HCT116 (cell line): ENCODE measurements around the gene QKI. TPM values are rescaled to one million over a fixed set of nuclear protein-coding genes. Genes with fewer than 3 reads are reported as not detected.
"Not testable (repeated sequence)": the region's sequence is repeated elsewhere in the genome, so short reads cannot be mapped to it uniquely, and the experiment has no call there.

Source experiments
- ATAC-seq: fragments of 200-7000 bp; cut with Tn5 transposase; 2 replicates; pipeline ENCODE4 v1.9.1; 2020; ENCODE audit warnings: mild to moderate bottlenecking, moderate library complexity
- BruUV-seq: library from RNA; stranded (reverse); fragments of 400-500 nt; replicated peaks from 2 replicates; lab custom pipeline; 2021; lab: Mats Ljungman, UMichigan
- CTCF ChIA-PET: fragments of 300-600 bp; sonication (Branson Sonifier 250); formaldehyde crosslinking; loops from one replicate; lab custom pipeline; 2021; ENCODE audit warnings: antibody characterized with exemption; lab: Charles Lee
- POLR2A ChIA-PET: fragments of 300-600, 350-600 bp; sonication (Branson Sonifier 250); formaldehyde crosslinking; loops from one replicate; lab custom pipeline; 2021; ENCODE audit warnings: antibody characterized with exemption; lab: Charles Lee
- RAD21 ChIA-PET, 2 experiments: fragments of 300-600 bp; sonication (Branson Sonifier 250); formaldehyde crosslinking; loops; one replicate each; lab custom pipeline; 2023; ENCODE audit warnings: low total read pairs in 2 of 2; ENCODE audit not compliant: uncharacterized antibody in 2 of 2, unreplicated experiment in 2 of 2, low non-redundant PET in 1 of 2; lab: Charles Lee
- DNase-seq: peaks from one replicate; pipeline ENCODE4 v3.0.0-alpha.2; 2010; ENCODE audit warnings: low read depth, low spot score
- H2AFZ ChIP-seq: fragments of 200-600 bp; shearing (Covaris generic), sonication (generic); 2 replicates; pipeline ENCODE4 v1.6.1; 2017; ENCODE audit warnings: low read depth, mixed run types, mixed read lengths, antibody characterized with exemption, low read length; ENCODE audit not compliant: poor library complexity, severe bottlenecking
- H3K27ac ChIP-seq: 2 replicates; pipeline ENCODE4 v1.5.1; 2012; ENCODE audit warnings: low read depth, low read length
- H3K27me3 ChIP-seq: fragments of 200-600 bp; sonication (generic); 2 replicates; pipeline ENCODE4 v1.6.1; 2016; ENCODE audit warnings: mixed run types, low read length, mixed read lengths; ENCODE audit not compliant: insufficient read depth
- H3K36me3 ChIP-seq, 2 experiments: fragments of 200-500 bp in 1 of 2; fragments of 200-600 bp in 1 of 2; sonication (Bioruptor generic) in 1 of 2; sonication (generic) in 1 of 2; 2 replicates each; pipeline versions ENCODE4 v1.5.1 to v1.6.1; 2014 to 2016; ENCODE audit warnings: low read length in 2 of 2, inconsistent platforms in 1 of 2, mixed read lengths in 1 of 2, mixed run types in 1 of 2; ENCODE audit not compliant: insufficient read depth in 2 of 2, control insufficient read depth in 1 of 2
- H3K4me1 ChIP-seq, 2 experiments: fragments of 200-600 bp in 1 of 2; sonication (generic) in 1 of 2; 2 replicates each; pipeline versions ENCODE4 v1.5.1 to v1.6.1; 2012 to 2017; ENCODE audit warnings: low read length in 2 of 2, inconsistent platforms in 1 of 2, mild to moderate bottlenecking in 1 of 2, mixed read lengths in 1 of 2, mixed run types in 1 of 2, moderate library complexity in 1 of 2; ENCODE audit not compliant: insufficient read depth in 2 of 2, control insufficient read depth in 1 of 2
- H3K4me2 ChIP-seq: fragments of 200-600 bp; sonication (generic); 2 replicates; pipeline ENCODE4 v1.6.1; 2017; ENCODE audit warnings: mixed run types, low read length, mixed read lengths
- H3K4me3 ChIP-seq, 2 experiments: fragments of 200-600 bp in 1 of 2; sonication (generic) in 1 of 2; replicated peaks in 1 of 2; 2 replicates each; pipeline ENCODE4 v1.5.1; 2011 to 2016; ENCODE audit warnings: low read length in 2 of 2, control low read depth in 1 of 2, low read depth in 1 of 2, mild to moderate bottlenecking in 1 of 2, mixed read lengths in 1 of 2, mixed run types in 1 of 2
- H3K79me2 ChIP-seq: fragments of 200-600 bp; sonication (generic); 2 replicates; pipeline ENCODE4 v1.6.1; 2017; ENCODE audit warnings: mild to moderate bottlenecking, mixed run types, low read length, moderate library complexity, mixed read lengths; ENCODE audit not compliant: insufficient read depth
- H3K9ac ChIP-seq: fragments of 200-600 bp; sonication (generic); 2 replicates; pipeline ENCODE4 v1.6.1; 2016; ENCODE audit warnings: low read length, mixed read lengths
- H3K9me2 ChIP-seq: fragments of 200-600 bp; sonication (generic), shearing (Covaris generic); 2 replicates; pipeline ENCODE4 v1.6.1; 2017; ENCODE audit warnings: mixed run types, mild to moderate bottlenecking, moderate library complexity; ENCODE audit not compliant: insufficient read depth
- H3K9me3 ChIP-seq, 2 experiments: fragments of 200-500 bp in 1 of 2; fragments of 200-600 bp in 1 of 2; sonication (Bioruptor generic) in 1 of 2; sonication (generic) in 1 of 2; 2 replicates each; pipeline ENCODE4 v1.6.1; 2014 to 2017; ENCODE audit warnings: low read length in 2 of 2, mixed read lengths in 2 of 2, inconsistent platforms in 1 of 2, low read depth in 1 of 2, mild to moderate bottlenecking in 1 of 2, mixed run types in 1 of 2, moderate library complexity in 1 of 2; ENCODE audit not compliant: control insufficient read depth in 1 of 2, insufficient read depth in 1 of 2
- H4K20me1 ChIP-seq: fragments of 200-600 bp; sonication (generic), shearing (Covaris generic); 2 replicates; pipeline ENCODE4 v1.6.1; 2017; ENCODE audit warnings: mixed run types, mild to moderate bottlenecking, moderate library complexity; ENCODE audit not compliant: insufficient read depth
- CBX3 ChIP-seq: IDR thresholded peaks from 2 replicates; pipeline ENCODE4 v1.6.1; 2012; ENCODE audit warnings: low read depth
- CTCF ChIP-seq, 3 experiments: fragments of 200-600 bp in 1 of 3; sonication (generic) in 1 of 3; IDR thresholded peaks in 2 of 3; conservative IDR thresholded peaks in 1 of 3; 2 replicates each; pipeline ENCODE4 v1.5.1; 2012 to 2017; ENCODE audit warnings: low read depth in 2 of 3, low read length in 2 of 3, antibody characterized with exemption in 1 of 3, borderline replicate concordance in 1 of 3, control low read depth in 1 of 3, mild to moderate bottlenecking in 1 of 3, mixed read lengths in 1 of 3, mixed run types in 1 of 3, moderate library complexity in 1 of 3; ENCODE audit not compliant: insufficient read depth in 1 of 3
- ELF1 ChIP-seq: IDR thresholded peaks from 2 replicates; pipeline ENCODE4 v1.6.1; 2012; ENCODE audit warnings: low read depth, borderline replicate concordance
- EZH2phosphoT487 ChIP-seq: fragments of 200-600 bp; IDR thresholded peaks from 2 replicates; pipeline ENCODE4 v1.6.1; 2018; ENCODE audit warnings: antibody characterized with exemption, borderline replicate concordance
- FOSL1 ChIP-seq: IDR thresholded peaks from 2 replicates; pipeline ENCODE4 v1.6.1; 2012; ENCODE audit warnings: low read depth
- JUND ChIP-seq: IDR thresholded peaks from 2 replicates; pipeline ENCODE4 v1.6.1; 2012
- RAD21 ChIP-seq: IDR thresholded peaks from 2 replicates; pipeline ENCODE4 v1.6.1; 2012; ENCODE audit warnings: low read depth, mild to moderate bottlenecking
- REST ChIP-seq: IDR thresholded peaks from 2 replicates; pipeline ENCODE4 v1.6.1; 2012; ENCODE audit warnings: low read depth
- intact Hi-C: fragments of 100-400 bp; cut with micrococcal nuclease; formaldehyde crosslinking; loops from 2 replicates; pipeline ENCODE4 v1.10.0; 2022
- total RNA-seq: library from RNA; stranded (reverse); gene quantifications from one replicate; pipeline ENCODE4 v1.2.1, GENCODE V29; 2021; ENCODE audit not compliant: unreplicated experiment

The QKI gene
- total RNA-seq, 1 experiment from 2014 or later = 35.3 TPM

GRCh38 chr6:163590132-163590531 lies 175.6 kb downstream of the QKI start:
- H3K9ac ChIP-seq, H3K9me2 ChIP-seq, H3K27me3 ChIP-seq, intact Hi-C loops, DNase-seq, H3K4me3 ChIP-seq, H3K36me3 ChIP-seq, CTCF ChIA-PET, H3K27ac ChIP-seq, RAD21 ChIA-PET, POLR2A ChIA-PET, BruUV-seq, ATAC-seq, H3K9me3 ChIP-seq, H3K79me2 ChIP-seq, H4K20me1 ChIP-seq, H3K4me2 ChIP-seq, H2AFZ ChIP-seq: not testable (repeated sequence)
- peaks cover 7 to 37% of the 10 kb centered on the region in 2 experiments; a peak in 3 of 4 replicates for H3K4me1 ChIP-seq

- CTCF ChIA-PET = no interaction called here
Measured at GRCh38 chr6:163592872-163593271, 178.4 kb downstream of the QKI start.

More at GRCh38 chr6:163592872-163593271, 178.4 kb downstream of the QKI start:
- Histone ChIP-seq H3K27me3 (no peaks in the 10 kb centered on the region), H3K36me3 (no peaks in the 10 kb centered on the region), H3K27ac (no peak overlapping the region), H4K20me1 (no peaks in the 10 kb centered on the region), H3K9me2 (no peaks in the 10 kb centered on the region), H3K9ac (no peak overlapping the region), H3K9me3 (peaks cover 0 to 9% of the 10 kb centered on the region in 2 experiments; a peak in 1 of 4 replicates), H3K4me2 (no peak overlapping the region), H3K4me3 (no peak overlapping the region), H3K79me2 (no peaks in the 10 kb centered on the region), H3K4me1 (peaks cover 0 to 10% of the 10 kb centered on the region in 2 experiments; a peak in 3 of 4 replicates), H2AFZ (no peak overlapping the region)
- intact Hi-C loops = no loop called here
- ATAC-seq = no peak
- POLR2A ChIA-PET = no interaction called here
- RAD21 ChIA-PET = no interaction called here
- no TSS peak for BruUV-seq
- DNase-seq = no peak
- TF ChIP-seq FOSL1 = no peak
- no peak for TF ChIP-seq CBX3
- TF ChIP-seq ELF1 = no peak
- no peak for TF ChIP-seq JUND
- TF ChIP-seq CTCF (IDR thresholded peaks at IDR 0.05 in 2 of 3, conservative IDR thresholded peaks at IDR 0.05 in 1 of 3; ENCODE audit: borderline replicate concordance in 1 of 3, insufficient read depth in 1 of 3, low read depth in 2 of 3, low read length in 2 of 3) = no peak
- no peak for TF ChIP-seq EZH2phosphoT487
- no peak for TF ChIP-seq REST
- TF ChIP-seq RAD21 = no peak
